Glomerular visceral epithelial cell (primary cell): Measurements from ENCODE around the gene SDK1.
"Not testable (repeated sequence)": the region's sequence is repeated elsewhere in the genome, so short reads cannot be mapped to it uniquely, and the experiment has no call there.

Experiments
- DNase-seq: peaks from one replicate; pipeline ENCODE4 v3.0.0-alpha.2; 2016; ENCODE audit errors: extremely low spot score

SDK1 gene

GRCh38 chr7:4196121-4196819, 895.2 kb downstream of the SDK1 start:
- no peak for DNase-seq

DNA sequence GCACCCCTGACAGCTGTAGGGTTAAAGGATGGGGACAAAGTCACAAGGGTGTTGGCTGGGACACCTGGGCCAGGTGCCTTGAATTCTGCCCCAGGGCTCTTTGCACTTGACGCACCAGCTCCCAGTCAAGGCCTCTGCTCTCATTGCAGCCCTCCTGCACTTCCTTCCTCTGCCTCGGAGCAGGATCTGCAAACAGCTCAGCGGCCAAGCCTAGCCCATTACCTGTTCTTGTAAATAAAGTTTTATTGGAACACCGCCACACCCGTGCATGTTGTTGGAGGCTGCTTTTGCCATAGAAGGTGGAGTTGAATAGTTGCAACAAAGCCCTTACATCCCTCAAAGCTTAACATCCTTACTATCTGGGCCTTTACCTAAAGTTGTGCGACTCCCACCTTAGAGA, 897.2 kb downstream of the SDK1 start:
- no peak for DNase-seq

DNA sequence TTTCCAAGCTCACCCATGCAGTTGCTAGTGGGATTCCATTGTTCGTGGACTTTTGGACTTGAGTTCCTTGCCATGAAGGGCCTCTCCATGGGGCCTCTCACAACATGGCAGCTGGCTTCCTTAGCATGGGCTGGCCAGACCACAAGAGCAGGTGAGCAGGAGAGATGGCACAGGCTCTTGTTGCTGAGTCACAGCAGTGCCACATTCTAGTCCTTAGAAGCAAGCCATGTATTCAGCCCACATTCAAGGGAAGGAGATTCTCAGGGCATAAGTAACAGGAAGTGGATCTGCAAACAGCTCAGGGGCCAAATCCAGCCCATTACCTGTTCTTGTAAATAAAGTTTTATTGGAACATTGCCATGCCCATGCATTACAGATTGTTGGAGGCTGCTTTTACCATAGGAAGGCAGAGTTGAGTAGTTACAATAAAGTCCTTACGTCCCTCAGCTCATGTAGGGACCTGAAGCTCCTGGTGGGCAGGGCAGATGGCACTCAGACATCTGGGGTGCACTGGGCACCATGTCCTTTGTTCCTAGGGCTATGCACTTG, 899.6 kb downstream of the SDK1 start:
- DNase-seq = no peak

DNA sequence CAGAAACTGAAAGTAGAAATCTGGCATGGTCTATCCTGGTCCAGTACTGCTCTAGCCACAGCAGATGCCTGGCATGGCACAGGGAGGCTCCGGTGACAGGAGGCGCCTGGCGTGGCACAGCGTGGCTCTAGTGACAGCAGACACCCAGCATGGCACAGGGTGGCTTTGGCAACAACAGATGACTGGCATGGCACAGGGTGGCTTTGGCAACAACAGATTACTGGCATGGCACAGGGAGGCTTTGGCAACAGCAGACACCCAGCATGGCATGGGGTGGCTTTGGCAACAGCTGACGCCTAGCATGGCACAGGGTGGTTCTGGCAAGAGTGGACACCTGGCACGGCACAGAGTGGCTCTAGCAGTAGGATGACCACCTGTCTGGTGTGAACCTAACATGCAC, 900.5 kb downstream of the SDK1 start:
- no peak for DNase-seq

DNA sequence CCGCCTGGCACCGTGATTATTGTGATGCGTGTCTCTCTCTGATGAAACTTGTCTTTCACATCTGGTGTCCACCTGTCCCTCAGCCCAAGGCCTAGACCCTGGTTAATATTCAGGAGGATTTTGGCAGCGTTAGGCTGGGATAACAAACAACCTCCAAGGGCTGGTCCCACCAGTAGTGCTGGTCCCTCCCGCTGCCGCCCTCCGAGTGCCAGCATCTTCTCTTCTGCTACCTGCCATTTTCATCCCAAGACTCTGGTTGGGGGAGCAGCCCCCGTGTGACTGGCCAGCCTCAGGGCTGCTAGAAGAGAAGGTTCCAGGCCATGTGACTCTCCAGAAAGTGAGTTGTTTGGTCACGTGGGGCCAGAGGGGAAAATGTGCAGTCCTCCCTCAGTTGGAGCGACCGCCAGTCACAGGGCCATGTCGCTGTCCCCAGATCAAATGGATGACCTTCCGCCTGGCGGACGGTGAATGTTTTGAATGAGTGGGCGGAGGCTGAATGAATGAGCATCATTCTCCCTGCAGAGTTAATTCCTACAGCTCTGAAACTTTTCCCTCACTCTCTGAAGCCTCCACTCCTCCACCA, 901.2 kb downstream of the SDK1 start:
- no peak for DNase-seq

GRCh38 chr7:4202954-4203353, 901.9 kb downstream of the SDK1 start:
- no peak for DNase-seq

DNA sequence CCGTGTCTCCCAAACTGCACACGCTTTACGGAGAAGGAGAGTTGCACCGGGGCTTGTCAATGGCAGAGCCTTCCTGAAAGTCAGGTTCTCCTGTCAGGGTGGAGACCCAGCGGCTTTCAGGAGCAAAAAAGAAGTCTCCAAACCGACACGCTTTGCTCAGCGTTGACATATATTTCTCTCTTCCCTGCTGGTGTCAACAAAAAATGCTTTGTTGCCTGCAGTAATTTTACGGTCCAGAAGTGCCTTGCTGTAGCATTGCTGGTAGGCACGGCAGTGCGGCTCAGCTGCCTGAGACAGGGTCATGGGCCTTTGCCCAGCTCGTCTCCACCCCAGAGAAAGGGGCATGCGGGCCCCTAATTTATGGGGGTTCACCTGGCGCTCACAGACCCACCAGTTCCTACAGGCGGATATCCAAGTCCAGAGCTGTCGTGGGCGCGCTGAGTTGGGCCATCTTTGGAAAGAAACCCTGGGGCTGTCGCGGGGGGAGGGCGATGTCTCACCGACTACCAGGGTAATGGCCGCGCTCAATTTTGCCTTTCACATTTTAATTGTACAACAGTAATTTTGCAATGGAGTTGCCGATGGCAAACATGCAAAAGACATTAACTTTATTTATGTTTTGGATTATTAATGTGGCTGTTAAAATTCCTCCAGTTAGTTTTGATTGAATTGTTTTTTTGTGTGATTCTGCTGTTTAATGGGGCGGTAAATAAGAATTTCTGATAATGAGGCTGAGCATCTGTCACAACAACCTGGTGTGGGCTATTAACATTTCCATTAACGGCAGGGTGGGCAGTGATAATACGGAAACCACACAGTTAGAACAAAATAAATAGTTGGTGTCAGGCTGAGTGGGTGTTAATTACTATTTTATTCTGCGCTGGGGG, 902.8 kb downstream of the SDK1 start:
- no peak for DNase-seq

GRCh38 chr7:4204513-4205165, 903.6 kb downstream of the SDK1 start:
- DNase-seq = no peak

DNA sequence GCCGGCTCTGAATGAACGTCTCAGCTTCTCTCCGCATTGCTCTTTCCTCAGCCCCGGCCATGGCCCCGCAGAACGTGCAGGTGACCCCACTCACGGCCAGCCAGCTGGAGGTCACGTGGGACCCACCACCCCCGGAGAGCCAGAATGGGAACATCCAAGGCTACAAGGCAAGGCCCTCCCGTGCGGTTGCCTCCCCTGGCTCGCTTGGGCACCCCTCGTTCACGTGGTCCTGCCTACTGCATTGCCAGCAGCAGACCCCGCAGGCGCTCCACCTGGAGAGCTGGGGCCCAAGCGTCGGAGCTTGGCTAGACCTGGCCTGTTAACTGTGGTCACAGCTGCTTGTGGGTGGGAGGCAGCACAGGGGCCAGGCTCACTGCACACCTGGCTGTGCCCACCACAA, 904.8 kb downstream of the SDK1 start:
- DNase-seq = no peak

GRCh38 chr7:4207011-4207410, 906.0 kb downstream of the SDK1 start:
- DNase-seq = no peak

GRCh38 chr7:4208086-4208485, 907.0 kb downstream of the SDK1 start:
- DNase-seq = no peak

DNA sequence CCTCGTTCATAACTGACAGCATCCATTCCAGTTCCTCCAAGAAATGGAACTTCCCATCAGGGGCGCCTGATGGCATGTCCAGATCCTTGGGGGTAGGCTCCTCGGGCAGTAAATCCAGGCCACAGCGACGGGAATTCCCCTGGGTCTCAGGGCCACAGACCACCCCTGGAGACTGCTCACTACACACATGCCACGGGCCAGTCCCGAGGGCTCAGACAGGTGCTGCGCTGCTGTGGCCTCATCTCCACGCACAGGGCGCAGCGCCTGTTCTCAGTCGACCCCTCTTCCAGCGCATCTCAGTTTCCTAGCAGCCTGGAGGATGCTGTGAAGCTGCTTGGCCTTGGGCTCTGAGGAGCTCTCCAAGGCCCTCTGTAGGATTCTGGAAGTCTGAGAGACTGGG, 907.5 kb downstream of the SDK1 start:
- no peak for DNase-seq

GRCh38 chr7:4209126-4209525, 908.1 kb downstream of the SDK1 start:
- no peak for DNase-seq

GRCh38 chr7:4209966-4210365, 908.9 kb downstream of the SDK1 start:
- DNase-seq = no peak

DNA sequence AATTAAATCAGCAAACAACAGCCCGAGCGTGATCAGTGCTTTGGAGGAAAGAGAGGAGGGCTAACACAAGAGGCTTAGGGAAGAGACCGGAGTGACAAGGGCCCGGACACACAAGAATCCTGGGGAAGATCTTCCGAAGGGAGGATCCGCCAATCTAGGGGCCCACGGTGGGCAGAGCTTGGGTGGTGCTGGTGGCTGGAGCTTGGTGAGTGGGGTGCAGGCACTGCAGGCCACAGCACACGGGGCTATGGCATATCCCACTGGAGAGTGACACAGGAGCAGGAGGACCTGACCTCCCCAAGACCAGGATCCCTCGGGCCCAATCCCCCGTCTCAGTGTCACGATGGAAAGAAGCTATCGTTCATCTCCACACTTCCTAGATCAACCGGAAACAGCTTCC, 909.8 kb downstream of the SDK1 start:
- DNase-seq = no peak

DNA sequence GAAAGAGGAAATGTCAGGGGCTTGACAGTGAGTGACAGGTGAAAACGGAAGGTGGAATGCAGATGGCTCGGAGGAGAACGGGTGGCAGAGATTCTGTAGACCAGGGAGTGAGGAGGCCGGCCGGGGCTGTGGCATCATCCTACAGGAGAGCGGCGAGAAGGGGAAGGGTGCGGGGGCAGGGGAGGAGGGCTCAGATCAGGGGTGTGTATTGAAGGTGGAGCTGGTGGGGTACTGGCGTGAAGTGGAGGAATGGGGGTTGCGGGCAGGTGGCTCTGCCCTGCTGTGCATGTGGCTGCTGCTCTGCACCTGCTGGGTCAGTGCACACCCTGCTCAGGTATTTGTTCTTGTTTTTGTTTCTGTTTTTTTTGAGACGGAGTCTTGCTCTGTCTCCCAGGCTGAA, 910.2 kb downstream of the SDK1 start:
- no peak for DNase-seq

DNA sequence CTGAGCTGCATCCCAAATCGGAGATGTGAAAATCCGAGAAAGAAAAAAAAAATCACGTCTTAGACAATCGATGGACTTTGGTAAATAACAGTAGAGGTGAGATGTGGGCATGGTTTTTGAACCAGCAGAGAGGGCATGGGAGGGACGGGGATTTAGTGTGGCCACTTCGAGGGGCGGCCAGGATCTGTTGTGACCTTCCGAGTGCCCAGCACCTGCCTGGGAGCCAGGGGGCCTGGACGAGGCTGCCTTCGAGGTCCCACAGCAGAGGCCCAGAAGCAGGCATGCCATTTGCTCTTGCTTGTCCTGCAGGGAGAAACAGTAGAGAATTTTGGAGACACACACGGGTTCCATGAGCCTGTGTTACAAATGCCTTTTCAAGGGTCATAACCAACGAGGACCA, 911.3 kb downstream of the SDK1 start:
- no peak for DNase-seq

GRCh38 chr7:4214291-4215155, 913.5 kb downstream of the SDK1 start:
- DNase-seq = no peak

GRCh38 chr7:4215176-4215720, 914.2 kb downstream of the SDK1 start:
- DNase-seq = no peak

- DNase-seq = no peak
Measured at GRCh38 chr7:4216016-4216415, 915.0 kb downstream of the SDK1 start.

GRCh38 chr7:4217126-4217660, 916.1 kb downstream of the SDK1 start:
- not testable (repeated sequence) for DNase-seq
